Measurements from ENCODE around the gene CAMK1D. TPM values are rescaled to one million over a fixed set of nuclear protein-coding genes. Genes with fewer than 3 reads are reported as not detected.

CAMK1D gene
- total RNA-seq, 2 experiments from 2014 or later, result 2.4 to 2.8 TPM

- peaks cover 2% of the 10 kb centered on the region for H3K9me3 Mint-ChIP-seq (ENCODE audit: low read depth)
- no peak overlapping the region for H3K4me3 Mint-ChIP-seq
- no peaks in the 10 kb centered on the region for H3K27me3 Mint-ChIP-seq
- H3K4me1 Mint-ChIP-seq, result no peaks in the 10 kb centered on the region
- DNase-seq (no peak), ATAC-seq (no peak)
- CTCF ChIA-PET, result no interaction called here
- no peaks in the 10 kb centered on the region for H3K36me3 Mint-ChIP-seq
- H3K27ac Mint-ChIP-seq, result no peak overlapping the region
Measured at GRCh38 chr10:12389154-12389734, 39.9 kb downstream of the CAMK1D start.

GRCh38 chr10:12390733-12391132, 41.4 kb downstream of the CAMK1D start:
- Mint-ChIP-seq H3K27ac (no peak overlapping the region), H3K4me3 (no peak overlapping the region), H3K27me3 (no peaks in the 10 kb centered on the region), H3K9me3 (ENCODE audit: low read depth) (no peaks in the 10 kb centered on the region), H3K36me3 (no peaks in the 10 kb centered on the region), H3K4me1 (no peaks in the 10 kb centered on the region)
- CTCF ChIA-PET, result interaction anchor here (1.8 kb wide), 1 partner anchor 126 kb away, joined by 3 read pairs; no protein-coding TSS in a partner anchor
- ATAC-seq (no peak), DNase-seq (no peak)

GRCh38 chr10:12391206-12391605, 41.9 kb downstream of the CAMK1D start:
- H3K27me3 Mint-ChIP-seq, result no peaks in the 10 kb centered on the region
- no peaks in the 10 kb centered on the region for H3K9me3 Mint-ChIP-seq (ENCODE audit: low read depth)
- no peak for DNase-seq
- no peaks in the 10 kb centered on the region for H3K4me1 Mint-ChIP-seq
- no peak overlapping the region for H3K27ac Mint-ChIP-seq
- CTCF ChIA-PET, result interaction anchor here (0.6 to 1.8 kb wide), 2 partner anchors 40 to 127 kb away, joined by 3 read pairs; no protein-coding TSS in a partner anchor
- no peak for ATAC-seq
- H3K4me3 Mint-ChIP-seq, result no peak overlapping the region
- H3K36me3 Mint-ChIP-seq, result peaks cover 1% of the 10 kb centered on the region

GRCh38 chr10:12393831-12394230, 44.5 kb downstream of the CAMK1D start:
- CTCF ChIA-PET, result no interaction called here
- Mint-ChIP-seq H3K27ac (no peak overlapping the region), H3K36me3 (peaks cover 2% of the 10 kb centered on the region), H3K4me1 (no peaks in the 10 kb centered on the region), H3K27me3 (no peaks in the 10 kb centered on the region), H3K4me3 (no peak overlapping the region), H3K9me3 (ENCODE audit: low read depth) (no peaks in the 10 kb centered on the region)
- no peak for DNase-seq
- no peak for ATAC-seq

GRCh38 chr10:12394241-12395033, 45.1 kb downstream of the CAMK1D start:
- DNase-seq (no peak), ATAC-seq (no peak)
- no peak overlapping the region for H3K27ac Mint-ChIP-seq
- H3K27me3 Mint-ChIP-seq, result no peaks in the 10 kb centered on the region
- no peak overlapping the region for H3K4me3 Mint-ChIP-seq
- no peaks in the 10 kb centered on the region for H3K4me1 Mint-ChIP-seq
- H3K9me3 Mint-ChIP-seq (ENCODE audit: low read depth), result no peaks in the 10 kb centered on the region
- CTCF ChIA-PET, result interaction anchor here (0.5 to 1.1 kb wide), 2 partner anchors 12 to 140 kb away, joined by 3 read pairs; no protein-coding TSS in a partner anchor
- H3K36me3 Mint-ChIP-seq, result peaks cover 2% of the 10 kb centered on the region

- Mint-ChIP-seq H3K9me3 (ENCODE audit: low read depth) (no peaks in the 10 kb centered on the region), H3K27me3 (no peaks in the 10 kb centered on the region), H3K27ac (no peak overlapping the region), H3K36me3 (peaks cover 2% of the 10 kb centered on the region), H3K4me1 (no peaks in the 10 kb centered on the region), H3K4me3 (no peak overlapping the region)
- CTCF ChIA-PET, result no interaction called here
- no peak for DNase-seq
- no peak for ATAC-seq
Measured at GRCh38 chr10:12396093-12396492, 46.7 kb downstream of the CAMK1D start.

GRCh38 chr10:12396567-12396966, 47.2 kb downstream of the CAMK1D start:
- CTCF ChIA-PET, result no interaction called here
- Mint-ChIP-seq H3K27me3 (no peaks in the 10 kb centered on the region), H3K27ac (no peak overlapping the region), H3K4me1 (no peaks in the 10 kb centered on the region), H3K4me3 (no peak overlapping the region), H3K36me3 (peaks cover 2% of the 10 kb centered on the region), H3K9me3 (ENCODE audit: low read depth) (no peaks in the 10 kb centered on the region)
- ATAC-seq (no peak), DNase-seq (no peak)

- no peak overlapping the region for H3K4me3 Mint-ChIP-seq
- no peak overlapping the region for H3K27ac Mint-ChIP-seq
- ATAC-seq (no peak), DNase-seq (no peak)
- H3K27me3 Mint-ChIP-seq, result no peaks in the 10 kb centered on the region
- H3K36me3 Mint-ChIP-seq, result peaks cover 2% of the 10 kb centered on the region
- H3K9me3 Mint-ChIP-seq (ENCODE audit: low read depth), result no peaks in the 10 kb centered on the region
- no peaks in the 10 kb centered on the region for H3K4me1 Mint-ChIP-seq
- CTCF ChIA-PET, result no interaction called here
Measured at GRCh38 chr10:12397147-12397896, 48.0 kb downstream of the CAMK1D start.

GRCh38 chr10:12397941-12398340, 48.6 kb downstream of the CAMK1D start:
- Mint-ChIP-seq H3K27me3 (no peaks in the 10 kb centered on the region), H3K4me3 (no peak overlapping the region), H3K4me1 (no peaks in the 10 kb centered on the region), H3K36me3 (peaks cover 2% of the 10 kb centered on the region), H3K9me3 (ENCODE audit: low read depth) (no peaks in the 10 kb centered on the region), H3K27ac (no peak overlapping the region)
- ATAC-seq (no peak), DNase-seq (no peak)
- CTCF ChIA-PET, result no interaction called here

- no peak overlapping the region for H3K27ac Mint-ChIP-seq
- no peak overlapping the region for H3K4me3 Mint-ChIP-seq
- peaks cover 11% of the 10 kb centered on the region for H3K4me1 Mint-ChIP-seq
- no peaks in the 10 kb centered on the region for H3K9me3 Mint-ChIP-seq (ENCODE audit: low read depth)
- CTCF ChIA-PET, result interaction anchor here (1.1 to 1.6 kb wide), 2 partner anchors 29 to 256 kb away, joined by 4 read pairs; no protein-coding TSS in a partner anchor
- H3K27me3 Mint-ChIP-seq, result no peaks in the 10 kb centered on the region
- ATAC-seq (no peak), DNase-seq (no peak)
- peaks cover 2% of the 10 kb centered on the region for H3K36me3 Mint-ChIP-seq
Measured at GRCh38 chr10:12400266-12400931, 51.1 kb downstream of the CAMK1D start.

- CTCF ChIA-PET, result interaction anchor here (1.1 to 1.6 kb wide), 2 partner anchors 30 to 255 kb away, joined by 4 read pairs; no protein-coding TSS in a partner anchor
- no peaks in the 10 kb centered on the region for H3K9me3 Mint-ChIP-seq (ENCODE audit: low read depth)
- H3K4me1 Mint-ChIP-seq, result peaks cover 18% of the 10 kb centered on the region
- H3K4me3 Mint-ChIP-seq, result no peak overlapping the region
- H3K36me3 Mint-ChIP-seq, result no peaks in the 10 kb centered on the region
- ATAC-seq (no peak), DNase-seq (no peak)
- H3K27ac Mint-ChIP-seq, result no peak overlapping the region
- peaks cover 3% of the 10 kb centered on the region for H3K27me3 Mint-ChIP-seq
Measured at GRCh38 chr10:12401466-12401865, 52.1 kb downstream of the CAMK1D start.

- Mint-ChIP-seq H3K36me3 (no peaks in the 10 kb centered on the region), H3K27me3 (peaks cover 3% of the 10 kb centered on the region), H3K9me3 (ENCODE audit: low read depth) (no peaks in the 10 kb centered on the region), H3K4me3 (no peak overlapping the region), H3K4me1 (peaks cover 18% of the 10 kb centered on the region), H3K27ac (no peak overlapping the region)
- CTCF ChIA-PET, result no interaction called here
- DNase-seq (no peak), ATAC-seq (no peak)
Measured at GRCh38 chr10:12403119-12403518, 53.8 kb downstream of the CAMK1D start.
